ENCODE measurements around the gene DEFB129.
A peak's percentile ranks its signal among the peaks of the same experiment; 100 is the strongest.
"Not testable (repeated sequence)": the region's sequence is repeated elsewhere in the genome, so short reads cannot be mapped to it uniquely, and the experiment has no call there.

DEFB129 gene, protein sequence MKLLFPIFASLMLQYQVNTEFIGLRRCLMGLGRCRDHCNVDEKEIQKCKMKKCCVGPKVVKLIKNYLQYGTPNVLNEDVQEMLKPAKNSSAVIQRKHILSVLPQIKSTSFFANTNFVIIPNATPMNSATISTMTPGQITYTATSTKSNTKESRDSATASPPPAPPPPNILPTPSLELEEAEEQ

DNA sequence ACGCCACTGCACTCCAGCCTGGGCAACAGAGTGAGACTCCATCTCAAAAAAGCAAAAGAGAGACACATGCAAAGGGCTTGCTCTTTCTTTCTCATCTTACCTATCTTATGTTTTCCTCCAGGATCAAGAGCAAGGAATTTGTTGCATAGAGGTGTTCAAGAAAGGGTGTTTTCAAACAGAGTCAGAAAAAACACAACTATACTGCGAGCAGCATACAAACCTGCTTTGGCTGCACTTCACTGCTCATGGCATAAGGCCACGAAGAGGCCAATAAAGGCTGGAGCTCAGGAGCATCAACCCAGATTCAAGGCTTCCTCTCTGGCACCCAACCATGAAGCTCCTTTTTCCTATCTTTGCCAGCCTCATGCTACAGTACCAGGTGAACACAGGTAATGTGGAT, at the start of gene DEFB129:
Gene DEFB129, plus strand, starts transcription at position 301 of the 400 bp plus-strand sequence. Its CDS starts 31 bp downstream, at position 332.
- no peak for DNase-seq (ENCODE audit: low spot score)

DNA sequence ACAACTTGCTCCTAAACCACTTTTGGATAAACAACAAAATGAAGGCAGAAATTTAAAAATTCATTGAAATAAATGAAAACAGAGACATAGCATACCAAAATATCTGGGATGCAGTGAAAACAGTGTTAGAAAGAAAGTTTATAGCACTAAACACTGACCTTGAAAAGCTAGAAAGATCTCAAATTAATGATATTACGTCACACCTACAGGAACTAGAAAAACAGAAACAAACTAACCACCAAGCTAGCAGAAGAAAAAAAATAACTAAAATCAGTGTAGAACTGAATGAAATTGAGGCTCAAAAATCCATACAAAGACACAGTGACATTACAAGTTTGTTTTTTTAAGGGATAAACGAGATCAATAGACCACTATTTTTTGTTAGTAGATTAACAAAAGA, 42.8 kb upstream of the DEFB129 start:
- DNase-seq (ENCODE audit: low spot score) = no peak

GRCh38 chr20:187733-188132, 39.3 kb upstream of the DEFB129 start:
- no peak for DNase-seq (ENCODE audit: low spot score)

DNA sequence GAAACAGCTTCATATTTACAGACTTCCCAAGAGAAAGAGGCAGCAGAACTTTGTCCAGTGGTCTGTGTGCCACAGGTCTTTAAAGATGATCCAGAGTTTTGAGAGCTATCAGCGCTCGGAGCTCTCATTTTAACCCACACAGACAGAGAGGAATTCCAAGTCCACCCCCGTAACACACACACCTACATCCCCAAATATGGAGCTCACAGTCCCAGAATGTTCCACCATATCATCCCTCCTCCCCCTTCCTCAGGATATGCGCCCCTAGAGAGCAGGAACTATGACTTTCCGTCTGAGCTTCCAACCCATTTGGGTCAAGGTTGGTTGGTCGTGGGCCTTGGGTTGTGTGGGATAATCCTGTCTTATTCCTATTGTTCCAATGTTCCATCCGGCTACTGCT, 37.4 kb upstream of the DEFB129 start, which contains the start of gene DEFB128:
Gene DEFB128, minus strand, starts transcription at position 101 of the 400 bp plus-strand sequence. Its CDS starts 88 bp downstream, at position 13.
- DNase-seq (ENCODE audit: low spot score) = no peak

DNA sequence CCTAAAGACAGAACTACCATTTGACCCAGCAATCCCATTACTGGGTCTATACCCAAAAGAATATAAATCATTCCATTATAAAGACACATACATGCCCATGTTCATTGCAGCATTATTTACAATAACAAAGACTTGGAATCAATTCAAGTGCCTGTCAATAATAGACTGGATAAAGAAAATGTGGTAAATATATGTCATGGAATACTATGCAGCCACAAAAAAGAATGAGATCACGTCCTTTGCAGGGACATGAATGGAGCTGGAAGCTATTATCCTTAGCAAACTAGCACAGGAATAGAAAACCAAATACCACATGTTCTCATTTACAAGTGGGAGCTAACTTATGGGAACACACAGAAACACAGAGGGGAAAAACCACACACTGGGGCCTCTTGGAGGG, 28.8 kb upstream of the DEFB129 start:
- no peak for DNase-seq (ENCODE audit: low spot score)

DNA sequence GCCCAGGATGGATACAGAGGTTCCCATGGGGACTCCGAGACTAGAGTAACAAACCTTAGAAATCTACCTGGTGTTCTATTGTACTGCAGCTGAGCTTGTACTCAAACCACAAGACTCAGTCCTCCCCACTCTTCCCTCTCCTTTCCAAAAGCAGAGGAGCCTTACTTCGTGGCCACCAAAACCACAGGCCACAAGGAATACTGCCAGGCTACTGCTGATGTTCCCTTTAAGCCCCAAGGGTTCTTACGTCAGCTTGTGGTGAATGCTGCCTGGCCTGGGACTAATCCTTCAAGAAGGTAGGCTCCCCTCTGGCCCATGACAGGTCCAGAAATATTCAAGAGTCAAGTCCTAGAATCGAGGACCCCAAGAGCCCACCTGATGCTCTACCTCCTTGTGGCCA, 27.1 kb upstream of the DEFB129 start:
- no peak for DNase-seq (ENCODE audit: low spot score)

DNA sequence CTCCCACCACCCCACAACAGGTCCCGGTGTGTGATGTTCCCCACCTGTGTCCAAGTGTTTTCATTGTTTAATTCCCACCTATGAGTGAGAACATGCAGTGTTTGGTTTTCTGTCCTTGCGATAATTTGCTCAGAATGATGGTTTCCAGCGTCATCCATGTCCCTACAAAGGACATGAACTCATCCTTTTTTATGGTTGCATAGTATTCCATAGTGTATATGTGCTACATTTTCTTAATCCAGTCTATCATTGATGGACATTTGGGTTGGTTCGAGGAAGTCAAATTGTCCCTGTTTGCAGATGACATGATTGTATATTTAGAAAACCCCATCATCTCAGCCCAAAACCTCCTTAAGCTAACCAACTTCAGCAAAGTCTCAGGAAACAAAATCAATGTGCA, 23.4 kb upstream of the DEFB129 start:
- not testable (repeated sequence) for DNase-seq (ENCODE audit: low spot score)

- DNase-seq (ENCODE audit: low spot score) = peak; percentile 79
Measured at GRCh38 chr20:208942-209566, 18.0 kb upstream of the DEFB129 start.

DNA sequence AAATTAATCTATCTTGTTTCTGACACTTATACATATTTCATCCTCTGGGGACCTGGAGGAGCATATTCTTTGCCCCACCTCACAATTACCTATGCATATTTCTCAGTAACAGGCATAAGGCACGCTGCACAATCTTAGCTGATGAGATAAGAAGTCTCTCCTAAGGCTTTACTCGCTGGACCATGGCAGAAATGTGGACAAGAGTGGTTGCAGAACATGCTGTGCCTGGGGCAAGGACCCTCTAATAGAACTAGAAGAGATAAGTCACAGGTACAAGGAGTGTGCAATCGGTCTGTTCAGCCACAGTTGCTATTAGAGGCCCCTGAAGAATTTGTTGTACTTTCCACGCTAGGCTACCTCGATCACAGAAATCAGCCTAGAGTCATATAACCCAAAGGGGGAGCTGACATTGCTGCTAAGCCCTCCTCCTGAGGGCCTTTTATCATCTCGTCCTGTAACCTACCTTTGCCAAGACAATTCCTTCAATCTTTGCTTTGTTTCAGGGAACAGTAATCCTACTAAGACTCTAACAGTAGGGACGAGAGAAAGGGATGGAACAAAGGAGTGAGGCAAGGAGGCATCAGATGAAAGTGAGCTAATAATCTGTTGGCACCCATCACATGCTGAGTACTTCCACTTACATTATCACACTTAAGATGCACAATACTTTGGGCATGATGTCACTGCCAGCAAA, 16.1 kb upstream of the DEFB129 start:
- no peak for DNase-seq (ENCODE audit: low spot score)

- DNase-seq (ENCODE audit: low spot score) = no peak
Measured at GRCh38 chr20:214383-214782, 12.7 kb upstream of the DEFB129 start.

GRCh38 chr20:215796-216195, 11.3 kb upstream of the DEFB129 start:
- no peak for DNase-seq (ENCODE audit: low spot score)

GRCh38 chr20:217266-217665, 9.8 kb upstream of the DEFB129 start:
- DNase-seq (ENCODE audit: low spot score) = no peak

GRCh38 chr20:219290-220115, 7.6 kb upstream of the DEFB129 start:
- peak; percentile 66 for DNase-seq (ENCODE audit: low spot score)

- no peak for DNase-seq (ENCODE audit: low spot score)
Measured at GRCh38 chr20:221258-221830, 5.7 kb upstream of the DEFB129 start.

GRCh38 chr20:225879-226278, 1.2 kb upstream of the DEFB129 start:
- not testable (repeated sequence) for DNase-seq (ENCODE audit: low spot score)

- no peak for DNase-seq (ENCODE audit: low spot score)
Measured at GRCh38 chr20:227439-228105, 514 bp downstream of the DEFB129 start.

DNA sequence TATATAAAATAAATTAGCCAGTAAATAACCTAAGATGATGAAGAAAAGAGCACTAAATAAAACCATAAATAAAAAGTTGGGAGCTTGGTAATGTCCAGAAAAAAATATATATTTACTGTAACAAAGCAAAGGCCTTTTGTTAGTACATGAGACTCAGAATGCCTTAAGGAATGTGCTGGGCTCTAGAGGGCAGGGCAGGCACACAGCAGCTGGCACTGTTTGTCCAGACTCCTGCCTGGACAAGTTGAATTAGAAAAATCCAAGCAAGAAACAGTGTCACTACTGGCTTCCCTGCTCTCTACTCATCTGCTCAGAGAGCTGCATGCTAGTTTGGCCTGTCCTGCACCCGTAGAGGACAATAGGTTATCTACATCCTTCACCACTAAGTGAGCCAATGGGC, 8.8 kb downstream of the DEFB129 start:
- peak; percentile 42 for DNase-seq (ENCODE audit: low spot score)

- DNase-seq (ENCODE audit: low spot score) = no peak
Measured at GRCh38 chr20:237489-237888, 10.4 kb downstream of the DEFB129 start.

- no peak for DNase-seq (ENCODE audit: low spot score)
Measured at GRCh38 chr20:237929-238328, 10.9 kb downstream of the DEFB129 start.

DNA sequence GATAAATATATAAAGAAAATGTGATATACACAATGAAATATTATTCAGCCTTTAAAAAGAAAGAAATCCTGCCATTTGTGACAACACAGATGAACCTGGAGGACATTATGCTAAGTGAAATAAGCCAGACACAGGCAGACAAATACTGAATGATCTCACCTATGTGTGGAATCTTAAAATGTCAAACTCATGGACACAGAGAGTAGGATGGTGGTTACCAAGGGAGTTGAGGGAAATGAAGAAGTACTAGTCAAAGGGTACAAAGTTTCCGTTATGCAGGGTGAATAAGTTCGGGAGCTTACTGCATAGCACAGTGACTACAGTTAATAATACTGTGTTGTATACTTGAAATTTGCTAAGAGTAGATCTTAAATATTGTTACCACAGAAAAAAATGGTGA, 15.8 kb downstream of the DEFB129 start:
- DNase-seq (ENCODE audit: low spot score) = no peak

DNA sequence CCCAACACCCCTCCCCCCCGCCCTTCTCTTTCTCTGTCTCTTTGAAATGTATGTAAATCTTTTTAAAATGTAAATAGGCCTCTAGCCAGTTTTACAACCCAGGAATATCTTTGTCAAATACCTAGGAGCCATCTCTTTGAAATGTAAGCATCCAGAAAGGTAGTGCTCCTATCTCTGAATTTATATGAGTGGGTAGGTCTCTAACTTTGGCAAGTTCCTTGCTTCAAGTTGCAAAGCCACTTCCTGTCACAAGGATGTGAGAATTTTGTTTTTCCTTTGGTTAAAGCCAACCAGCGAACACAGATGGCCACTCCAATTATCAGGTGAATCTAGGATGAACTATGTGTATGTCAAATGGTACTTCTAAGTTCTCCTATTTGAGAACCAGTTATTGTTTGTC, 24.3 kb downstream of the DEFB129 start:
- no peak for DNase-seq (ENCODE audit: low spot score)

GRCh38 chr20:252801-253200, 25.7 kb downstream of the DEFB129 start:
- no peak for DNase-seq (ENCODE audit: low spot score)

Data from SW480 (cell line).